Subcutaneous adipose tissue (tissue), 4 donors: ENCODE data around the gene LZTS3. TPM values are rescaled to one million over a fixed set of nuclear protein-coding genes. Genes with fewer than 3 reads are reported as not detected.

Experiments used
- CTCF ChIP-seq: fragments of 450-650 bp; IDR thresholded peaks from one replicate; pipeline ENCODE4 v1.5.1; 2016; ENCODE audit warnings: low read depth, mild to moderate bottlenecking, control low read depth, antibody characterized with exemption, moderate library complexity
- total RNA-seq, 4 donors: library from RNA; depleted of rRNA; stranded (reverse); fragments of >200 nt; gene quantifications; one replicate each; pipeline ENCODE4 v1.1.0, GENCODE V29; 2016

The LZTS3 gene
- 1 to 10 TPM; 2.8 to 7.9 (median 5.2) TPM for total RNA-seq

- no peak for TF ChIP-seq CTCF
Observed at GRCh38 chr20:3172933-3173609, at the start of gene LZTS3. Gene LZTS3 (minus strand): TSS chr20:3173549. CDS start chr20:3167163, 6,386 bp downstream.

GRCh38 chr20:3221398-3222226 lies 48.3 kb upstream of the LZTS3 start:
- no peak for TF ChIP-seq CTCF

- TF ChIP-seq CTCF = no peak
Observed at GRCh38 chr20:3218307-3218988, 45.1 kb upstream of the LZTS3 start.

GRCh38 chr20:3213226-3213625 lies 39.9 kb upstream of the LZTS3 start:
- no peak for TF ChIP-seq CTCF

GRCh38 chr20:3210346-3210745 lies 37.0 kb upstream of the LZTS3 start:
- no peak for TF ChIP-seq CTCF

- no peak for TF ChIP-seq CTCF
Observed at GRCh38 chr20:3209946-3210317, 36.6 kb upstream of the LZTS3 start.
